Measurements from ENCODE around the gene ST3GAL2.
A peak's percentile ranks its signal among the peaks of the same experiment; 100 is the strongest.

Gene ST3GAL2

DNA sequence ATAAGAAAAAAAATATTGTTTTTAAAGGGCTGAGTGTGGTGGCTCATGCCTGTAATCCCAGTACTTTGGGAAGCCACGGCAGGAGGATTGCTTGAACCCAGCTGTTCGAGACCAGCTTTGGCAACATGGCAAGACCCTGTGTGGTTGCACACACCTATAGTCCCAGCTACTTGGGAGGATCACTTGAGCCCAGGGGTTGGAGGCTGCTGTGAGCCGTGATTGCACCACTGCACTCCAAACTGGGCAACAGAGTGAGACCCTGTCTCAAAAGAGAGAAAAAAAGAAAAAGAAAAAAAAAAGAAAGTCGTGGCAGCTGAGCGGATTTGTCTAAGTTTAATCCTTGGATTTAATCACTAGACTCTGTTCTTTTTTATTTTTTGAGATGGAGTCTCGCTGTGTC is 9.2 kb upstream of the ST3GAL2 start:
- Histone ChIP-seq H3K27me3 (ENCODE audit: control insufficient read depth, insufficient read depth, low read length) (no peaks in the 10 kb centered on the region), H3K4me2 (ENCODE audit: low read length) (no peak overlapping the region), H3K36me3 (ENCODE audit: insufficient read depth, low read length) (no peaks in the 10 kb centered on the region), H3K4me1 (ENCODE audit: control insufficient read depth, insufficient read depth, low read length) (no peaks in the 10 kb centered on the region), H3K4me3 (ENCODE audit: low read length) (no peak overlapping the region), H3K9ac (ENCODE audit: low read depth, low read length) (no peak overlapping the region), H3K9me3 (replicated peaks; ENCODE audit: low read length) (no peaks in the 10 kb centered on the region)

DNA sequence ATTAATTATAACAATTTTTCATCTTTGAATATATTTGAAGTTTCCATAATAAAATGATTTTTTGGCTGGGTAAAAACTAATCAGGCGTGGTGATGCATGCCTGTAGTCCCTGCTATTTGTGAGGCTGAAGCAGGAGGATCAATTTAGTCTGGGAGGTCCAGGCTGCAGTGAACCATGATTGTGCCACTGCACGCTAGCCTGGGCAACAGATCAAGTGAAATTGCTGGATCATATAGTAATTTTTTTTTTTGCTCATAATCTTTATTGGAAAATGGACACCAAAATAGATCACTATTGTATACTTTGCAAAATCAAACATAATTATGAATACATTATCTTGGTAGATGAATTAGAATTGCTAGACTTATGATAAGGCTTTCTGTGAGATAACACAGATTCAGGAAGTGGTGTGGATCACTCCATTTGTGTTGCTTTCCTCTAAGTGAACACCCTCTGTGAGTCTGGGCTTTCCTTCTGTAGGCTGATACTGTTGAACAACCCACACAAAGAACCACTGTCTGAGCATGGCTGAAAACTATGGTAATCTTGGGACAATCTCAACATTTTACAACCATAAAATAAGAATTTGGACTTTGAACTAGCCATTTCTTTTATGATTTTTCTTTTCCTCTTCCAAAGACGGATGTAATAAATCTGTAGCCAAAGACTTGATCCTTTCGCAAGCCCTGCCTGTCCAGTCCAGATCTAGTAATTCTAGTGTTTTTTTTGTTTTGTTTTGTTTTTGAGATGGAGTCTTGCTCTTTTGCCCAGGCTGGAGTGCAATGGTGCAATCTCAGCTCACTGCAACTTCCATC is 5.6 kb upstream of the ST3GAL2 start:
- Histone ChIP-seq H3K36me3 (ENCODE audit: insufficient read depth, low read length) (no peaks in the 10 kb centered on the region), H3K9me3 (replicated peaks; ENCODE audit: low read length) (no peaks in the 10 kb centered on the region), H3K27me3 (ENCODE audit: control insufficient read depth, insufficient read depth, low read length) (no peaks in the 10 kb centered on the region), H3K9ac (ENCODE audit: low read depth, low read length) (no peak overlapping the region), H3K4me1 (ENCODE audit: control insufficient read depth, insufficient read depth, low read length) (peaks cover 4% of the 10 kb centered on the region), H3K4me3 (ENCODE audit: low read length) (no peak overlapping the region), H3K4me2 (ENCODE audit: low read length) (no peak overlapping the region)

DNA sequence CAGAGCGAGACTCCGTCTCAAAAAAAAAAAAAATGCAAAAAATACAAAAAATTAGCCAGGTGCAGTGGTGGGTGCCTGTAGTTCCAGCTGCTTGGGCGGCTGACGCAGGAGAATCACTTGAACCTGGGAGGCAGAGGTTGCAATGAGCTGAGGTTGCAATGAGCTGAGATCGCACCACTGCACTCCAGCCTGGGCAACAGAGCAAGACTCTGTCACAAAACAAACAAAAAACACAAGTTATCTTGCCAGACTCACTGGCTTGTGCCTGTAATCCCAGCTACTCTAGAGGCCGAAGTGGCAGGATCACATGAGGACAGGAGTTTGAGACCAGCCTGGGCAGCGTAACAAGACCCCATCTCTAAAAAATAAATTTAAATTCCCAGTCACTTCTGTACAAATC is 3.4 kb upstream of the ST3GAL2 start:
- H3K9ac ChIP-seq (ENCODE audit: low read depth, low read length): no peak overlapping the region
- H3K4me1 ChIP-seq (ENCODE audit: control insufficient read depth, insufficient read depth, low read length): peaks cover 16% of the 10 kb centered on the region
- H3K36me3 ChIP-seq (ENCODE audit: insufficient read depth, low read length): no peaks in the 10 kb centered on the region
- H3K4me3 ChIP-seq (ENCODE audit: low read length): no peak overlapping the region
- H3K27me3 ChIP-seq (ENCODE audit: control insufficient read depth, insufficient read depth, low read length): no peaks in the 10 kb centered on the region
- no peaks in the 10 kb centered on the region for H3K9me3 ChIP-seq (replicated peaks; ENCODE audit: low read length)
- H3K4me2 ChIP-seq (ENCODE audit: low read length): no peak overlapping the region

DNA sequence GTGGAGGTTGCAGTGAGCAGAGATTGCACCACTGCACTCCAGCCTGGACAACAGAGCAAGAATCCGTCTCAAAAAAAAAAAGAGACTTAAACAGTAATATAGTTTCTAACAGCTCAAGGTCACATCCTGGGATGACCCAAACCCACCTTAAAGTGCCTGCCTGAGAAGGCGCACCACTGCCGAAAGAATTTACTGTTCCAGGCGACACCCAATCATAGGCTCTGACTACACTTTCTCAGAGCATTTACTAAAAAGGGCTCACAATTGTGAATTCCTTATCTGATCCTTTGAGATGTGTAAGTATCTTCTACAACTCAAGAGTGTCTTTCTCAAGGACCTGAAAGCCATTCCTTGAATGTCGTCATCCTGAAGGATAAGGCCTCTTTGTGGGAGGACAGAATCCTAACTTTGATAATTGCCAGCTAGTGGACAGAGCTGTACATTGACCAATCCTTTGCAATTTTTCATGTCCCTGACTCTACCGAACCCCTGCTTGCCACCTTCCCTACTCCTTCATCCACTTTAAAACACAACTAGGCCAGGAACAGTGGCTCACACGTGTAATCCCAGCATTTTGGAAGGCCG is 2.6 kb upstream of the ST3GAL2 start:
- Histone ChIP-seq H3K9me3 (replicated peaks; ENCODE audit: low read length) (no peaks in the 10 kb centered on the region), H3K4me3 (ENCODE audit: low read length) (no peak overlapping the region), H3K9ac (ENCODE audit: low read depth, low read length) (no peak overlapping the region), H3K4me2 (ENCODE audit: low read length) (no peak overlapping the region), H3K4me1 (ENCODE audit: control insufficient read depth, insufficient read depth, low read length) (peaks cover 24% of the 10 kb centered on the region), H3K36me3 (ENCODE audit: insufficient read depth, low read length) (no peaks in the 10 kb centered on the region), H3K27me3 (ENCODE audit: control insufficient read depth, insufficient read depth, low read length) (no peaks in the 10 kb centered on the region)

DNA sequence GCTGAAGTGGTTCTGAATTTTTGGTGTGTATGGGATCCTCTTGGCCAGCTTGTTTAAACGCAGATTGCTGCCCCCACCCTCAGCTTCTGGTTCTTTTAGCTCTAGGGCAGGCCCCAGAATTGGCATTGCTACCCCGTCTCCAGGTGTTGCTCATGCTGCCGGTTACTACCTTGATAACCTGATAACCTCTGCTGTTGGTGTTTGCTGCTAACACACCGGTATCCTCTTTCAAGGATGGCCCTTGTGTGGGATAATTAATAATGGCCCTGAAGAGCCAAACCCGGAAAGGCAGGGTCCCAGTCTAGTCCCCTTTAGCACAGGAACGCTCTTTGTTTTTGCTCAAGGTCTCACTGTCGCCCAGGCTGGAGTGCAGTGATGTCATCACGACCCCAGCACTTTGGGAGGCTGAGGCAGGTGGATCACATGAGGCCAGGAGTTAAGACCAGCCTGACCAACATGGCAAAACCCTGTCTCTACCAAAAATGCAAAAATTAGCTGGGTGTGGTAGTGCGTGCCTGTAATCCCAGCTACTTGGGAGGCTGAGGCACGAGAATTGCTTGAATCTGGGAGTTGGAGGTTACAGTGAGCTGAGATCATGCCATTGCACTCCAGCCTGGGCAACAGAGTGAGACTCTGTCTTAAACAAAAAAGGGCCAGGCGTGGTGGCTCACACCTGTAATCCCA is 1.3 kb upstream of the ST3GAL2 start:
- H3K4me3 ChIP-seq (ENCODE audit: low read length): no peak overlapping the region
- no peaks in the 10 kb centered on the region for H3K9me3 ChIP-seq (replicated peaks; ENCODE audit: low read length)
- H3K36me3 ChIP-seq (ENCODE audit: insufficient read depth, low read length): no peaks in the 10 kb centered on the region
- peaks cover 29% of the 10 kb centered on the region for H3K4me1 ChIP-seq (ENCODE audit: control insufficient read depth, insufficient read depth, low read length)
- peak overlapping the region; percentile 92 for H3K4me2 ChIP-seq (ENCODE audit: low read length)
- H3K9ac ChIP-seq (ENCODE audit: low read depth, low read length): no peak overlapping the region
- H3K27me3 ChIP-seq (ENCODE audit: control insufficient read depth, insufficient read depth, low read length): no peaks in the 10 kb centered on the region

DNA sequence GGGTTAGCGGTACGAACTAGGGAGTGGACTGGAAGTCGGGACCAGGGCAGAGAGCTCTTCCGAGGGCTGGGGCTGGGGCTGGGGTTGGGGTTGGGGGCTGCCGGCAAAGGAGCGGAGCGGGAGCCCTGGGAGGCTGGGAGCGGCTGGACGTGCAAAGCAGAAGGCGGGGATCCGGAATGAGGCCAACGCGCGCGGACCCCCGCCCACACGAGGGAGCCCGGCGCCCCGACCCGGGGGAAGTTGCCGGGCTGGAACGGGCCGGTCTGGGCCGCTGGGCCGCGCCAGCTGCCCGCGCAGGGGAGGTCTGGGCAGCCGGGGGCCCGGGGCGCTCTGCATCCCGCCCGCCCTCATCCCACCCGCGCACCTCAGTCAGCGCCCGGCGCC is 323 bp downstream of the ST3GAL2 start:
- H3K27me3 ChIP-seq (ENCODE audit: control insufficient read depth, insufficient read depth, low read length): no peaks in the 10 kb centered on the region
- peaks cover 36% of the 10 kb centered on the region for H3K4me1 ChIP-seq (ENCODE audit: control insufficient read depth, insufficient read depth, low read length)
- peak overlapping the region; percentile 97 for H3K4me2 ChIP-seq (ENCODE audit: low read length)
- H3K9ac ChIP-seq (ENCODE audit: low read depth, low read length): peak overlapping the region; percentile 80
- H3K4me3 ChIP-seq (ENCODE audit: low read length): peak overlapping the region; percentile 87
- H3K9me3 ChIP-seq (replicated peaks; ENCODE audit: low read length): no peaks in the 10 kb centered on the region
- H3K36me3 ChIP-seq (ENCODE audit: insufficient read depth, low read length): peaks cover 7% of the 10 kb centered on the region

DNA sequence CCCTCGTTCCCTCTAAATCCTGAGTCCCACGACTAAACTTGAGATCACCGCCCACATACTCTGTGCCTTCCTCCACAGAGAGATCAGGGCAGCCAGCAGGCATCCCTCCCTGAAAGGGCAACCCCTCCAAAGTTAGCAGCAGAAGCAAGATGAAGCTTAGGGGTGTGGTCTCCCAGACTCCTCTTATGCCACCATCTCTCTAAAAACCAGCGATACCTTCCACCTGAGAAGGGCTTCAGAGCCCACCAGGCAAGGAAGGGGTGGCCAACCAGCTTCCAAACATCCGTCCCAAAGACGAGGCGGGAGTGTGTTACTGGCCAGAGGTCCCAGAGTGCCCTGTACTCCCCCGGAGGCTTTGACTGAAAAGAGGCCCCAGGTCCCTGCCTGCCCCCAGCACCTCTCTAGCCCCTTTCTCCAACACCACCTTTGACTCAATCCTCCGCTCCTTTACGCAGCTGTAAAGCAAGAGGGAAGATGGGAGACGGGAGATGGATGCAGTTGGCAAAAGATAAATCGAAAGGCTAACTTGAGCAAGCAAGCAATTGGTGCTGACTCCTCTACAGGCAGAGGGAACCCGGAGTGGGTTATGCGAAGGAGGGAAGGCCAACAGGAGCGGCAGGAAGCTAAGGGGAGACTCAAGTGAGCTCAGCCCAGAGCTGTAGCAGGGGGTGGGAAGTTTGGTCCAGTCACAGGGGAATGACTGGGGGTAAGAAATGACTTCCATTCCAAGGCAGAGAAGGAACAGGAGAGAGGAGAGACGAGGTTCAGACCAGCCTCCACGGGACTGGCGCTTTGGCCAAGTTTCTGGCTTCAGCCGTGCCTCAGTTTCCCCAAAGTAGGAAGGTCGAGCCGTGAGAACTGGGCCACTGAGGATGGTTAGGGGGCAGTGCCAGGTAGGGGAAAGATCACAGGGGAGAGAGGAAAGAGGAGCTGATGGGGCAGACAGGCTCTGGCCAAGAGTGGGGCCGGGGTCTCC is 1.0 kb downstream of the ST3GAL2 start:
- H3K4me1 ChIP-seq (ENCODE audit: control insufficient read depth, insufficient read depth, low read length): peaks cover 43% of the 10 kb centered on the region
- H3K36me3 ChIP-seq (ENCODE audit: insufficient read depth, low read length): peaks cover 7% of the 10 kb centered on the region
- H3K9ac ChIP-seq (ENCODE audit: low read depth, low read length): peak overlapping the region; percentile 80
- peak overlapping the region; percentile 97 for H3K4me2 ChIP-seq (ENCODE audit: low read length)
- H3K27me3 ChIP-seq (ENCODE audit: control insufficient read depth, insufficient read depth, low read length): no peaks in the 10 kb centered on the region
- no peaks in the 10 kb centered on the region for H3K9me3 ChIP-seq (replicated peaks; ENCODE audit: low read length)
- peak overlapping the region; percentile 87 for H3K4me3 ChIP-seq (ENCODE audit: low read length)

DNA sequence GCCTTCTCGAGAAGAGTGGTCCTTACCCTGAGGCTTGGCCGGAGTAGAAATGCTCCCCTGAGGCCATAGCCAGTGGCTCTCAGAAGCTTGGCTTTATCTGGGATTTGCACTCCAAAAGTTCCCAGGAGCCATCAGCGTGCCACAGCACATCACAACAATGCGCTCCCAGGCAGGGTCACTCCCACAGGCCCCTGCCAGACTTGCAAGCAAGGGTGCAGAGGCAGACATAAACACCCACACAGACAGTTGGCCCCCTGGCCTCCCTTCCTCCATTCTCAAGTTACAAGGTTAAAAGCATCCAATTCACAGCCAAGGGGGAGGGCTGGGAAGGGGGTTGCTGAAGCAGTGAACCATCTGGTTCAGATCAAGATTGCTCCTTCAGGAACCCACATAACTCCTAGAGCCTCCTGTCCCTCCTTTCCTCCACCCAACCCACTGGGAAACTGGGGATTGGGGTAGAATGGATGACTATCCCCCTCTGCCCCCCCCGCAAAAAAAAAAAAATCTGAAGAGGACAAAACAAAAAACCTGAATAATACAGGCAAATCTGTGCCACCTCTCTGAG is 1.8 kb downstream of the ST3GAL2 start:
- H3K4me2 ChIP-seq (ENCODE audit: low read length): peak overlapping the region; percentile 97
- peaks cover 49% of the 10 kb centered on the region for H3K4me1 ChIP-seq (ENCODE audit: control insufficient read depth, insufficient read depth, low read length)
- no peaks in the 10 kb centered on the region for H3K9me3 ChIP-seq (replicated peaks; ENCODE audit: low read length)
- H3K36me3 ChIP-seq (ENCODE audit: insufficient read depth, low read length): peaks cover 7% of the 10 kb centered on the region
- peak overlapping the region; percentile 80 for H3K9ac ChIP-seq (ENCODE audit: low read depth, low read length)
- H3K27me3 ChIP-seq (ENCODE audit: control insufficient read depth, insufficient read depth, low read length): no peaks in the 10 kb centered on the region
- peak overlapping the region; percentile 87 for H3K4me3 ChIP-seq (ENCODE audit: low read length)

DNA sequence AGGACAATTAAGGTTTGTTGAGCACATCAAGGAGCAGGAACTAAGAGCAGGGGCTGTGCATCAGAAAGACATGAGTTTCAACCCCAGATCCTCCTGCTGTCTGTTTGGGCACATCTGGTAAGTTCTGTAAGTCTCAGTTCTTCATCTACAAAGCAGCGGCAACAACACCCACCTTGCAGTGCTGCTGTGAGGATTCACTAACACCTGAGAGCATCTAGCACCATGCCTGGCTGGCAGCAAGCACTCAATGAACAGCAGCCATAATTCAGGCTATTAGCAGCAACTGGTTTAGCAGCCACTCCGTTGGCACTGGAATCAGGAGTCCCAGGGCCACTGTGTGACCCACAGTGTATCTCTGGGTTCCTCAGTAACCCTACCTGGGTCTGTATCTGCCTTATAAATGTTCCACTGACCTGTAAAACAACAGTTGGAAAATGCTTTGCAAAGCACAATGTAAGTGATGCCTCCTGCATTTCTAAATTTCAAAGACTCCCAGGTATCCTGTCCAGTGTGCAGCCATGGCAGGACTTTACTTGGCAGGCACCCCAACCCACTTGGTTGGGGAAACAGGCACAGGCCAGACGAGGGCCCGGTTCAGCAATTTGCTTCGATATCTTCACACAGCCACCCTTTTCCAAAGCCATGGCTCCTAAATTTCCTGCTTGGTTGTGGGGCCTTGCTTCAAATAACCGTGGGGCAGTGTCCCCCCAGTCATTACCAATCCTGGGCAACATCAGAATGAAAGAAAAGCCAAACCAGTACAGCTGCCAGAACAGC is 4.2 kb downstream of the ST3GAL2 start:
- no peaks in the 10 kb centered on the region for H3K27me3 ChIP-seq (ENCODE audit: control insufficient read depth, insufficient read depth, low read length)
- H3K4me1 ChIP-seq (ENCODE audit: control insufficient read depth, insufficient read depth, low read length): peaks cover 62% of the 10 kb centered on the region
- peaks cover 7% of the 10 kb centered on the region for H3K36me3 ChIP-seq (ENCODE audit: insufficient read depth, low read length)
- H3K9ac ChIP-seq (ENCODE audit: low read depth, low read length): no peak overlapping the region
- H3K9me3 ChIP-seq (replicated peaks; ENCODE audit: low read length): no peaks in the 10 kb centered on the region
- H3K4me2 ChIP-seq (ENCODE audit: low read length): no peak overlapping the region
- no peak overlapping the region for H3K4me3 ChIP-seq (ENCODE audit: low read length)

DNA sequence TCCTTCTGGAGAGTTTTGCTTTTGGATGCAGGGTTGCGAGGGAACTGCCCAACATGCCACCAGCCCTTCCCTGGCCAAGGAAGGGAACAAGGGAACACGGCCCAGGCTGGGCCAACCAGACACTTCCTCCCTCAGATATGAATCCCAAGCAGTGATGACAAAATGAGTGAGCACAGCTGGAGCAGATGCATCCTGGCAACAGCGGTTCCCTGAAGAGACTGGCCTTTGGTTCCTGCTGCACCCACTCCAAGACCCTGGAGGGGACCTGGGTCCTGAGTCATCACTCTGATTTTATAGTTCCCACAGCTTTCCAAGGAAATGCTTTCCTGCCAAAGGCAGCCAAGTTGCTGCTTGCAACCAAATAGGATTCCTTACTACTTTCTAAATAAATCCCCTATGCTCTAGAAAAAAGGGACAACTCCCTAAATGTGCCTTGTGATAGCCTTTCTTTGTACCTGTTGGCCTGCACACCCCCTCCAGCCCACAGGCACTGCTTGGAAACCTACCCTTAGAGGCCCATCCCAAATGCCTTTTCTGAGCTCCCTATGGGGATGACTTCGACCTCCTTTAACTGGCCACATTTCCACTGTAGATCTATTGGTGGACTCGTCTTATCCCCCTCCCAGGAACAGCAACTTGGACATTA is 5.3 kb downstream of the ST3GAL2 start:
- H3K9ac ChIP-seq (ENCODE audit: low read depth, low read length): peak overlapping the region; percentile 21
- H3K9me3 ChIP-seq (replicated peaks; ENCODE audit: low read length): no peaks in the 10 kb centered on the region
- no peaks in the 10 kb centered on the region for H3K27me3 ChIP-seq (ENCODE audit: control insufficient read depth, insufficient read depth, low read length)
- H3K4me2 ChIP-seq (ENCODE audit: low read length): peak overlapping the region; percentile 48
- H3K4me1 ChIP-seq (ENCODE audit: control insufficient read depth, insufficient read depth, low read length): peaks cover 64% of the 10 kb centered on the region
- H3K36me3 ChIP-seq (ENCODE audit: insufficient read depth, low read length): peaks cover 7% of the 10 kb centered on the region
- H3K4me3 ChIP-seq (ENCODE audit: low read length): peak overlapping the region; percentile 17
